ENCODE data around the gene RUNX1. TPM values are rescaled to one million over a fixed set of nuclear protein-coding genes. Genes with fewer than 3 reads are reported as not detected.
"Not testable (repeated sequence)": the region's sequence is repeated elsewhere in the genome, so short reads cannot be mapped to it uniquely, and the experiment has no call there.

The RUNX1 gene
- total RNA-seq, 1 experiment from 2014 or later, result 95.4 TPM

- no TSS peak for BruUV-seq (replicated peaks)
- H3K27me3 Mint-ChIP-seq (ENCODE audit: unreplicated experiment), result no peaks in the 10 kb centered on the region
Measured at GRCh38 chr21:34805157-34805556, 243.9 kb downstream of the RUNX1 start.

DNA sequence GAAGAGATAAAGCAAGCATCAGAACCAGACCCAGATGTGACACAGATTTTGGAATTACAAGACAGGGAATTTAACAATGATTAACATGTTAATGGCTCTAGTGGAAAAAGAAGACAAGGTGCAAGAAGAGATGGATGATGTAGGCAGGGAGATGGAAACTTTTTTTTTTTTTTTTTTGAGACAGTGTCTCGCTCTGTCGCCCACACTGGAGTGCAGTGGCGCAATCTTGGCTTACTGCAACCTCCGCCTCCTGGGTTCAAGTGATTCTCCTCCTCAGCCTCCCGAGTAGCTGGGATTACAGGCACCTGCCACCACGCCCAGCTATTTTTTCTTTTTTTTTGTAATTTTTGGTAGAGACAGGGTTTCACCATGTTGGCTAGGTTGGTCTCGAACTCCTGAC is 244.5 kb downstream of the RUNX1 start:
- H3K4me1 Mint-ChIP-seq (ENCODE audit: low read depth, unreplicated experiment), result peaks cover 81% of the 10 kb centered on the region
- intact Hi-C loops (cut with micrococcal nuclease; ENCODE audit: unreplicated experiment), result loop anchor here (10.0 kb wide), 1 partner anchor 60 kb away; no protein-coding TSS in a partner anchor
- BruUV-seq (replicated peaks); H3K27me3 Mint-ChIP-seq (ENCODE audit: unreplicated experiment); H3K9me3 Mint-ChIP-seq (ENCODE audit: low read depth, unreplicated experiment); CTCF ChIA-PET; H3K4me3 Mint-ChIP-seq (ENCODE audit: low read depth, unreplicated experiment); DNase-seq: not testable (repeated sequence)
- H3K27ac Mint-ChIP-seq (ENCODE audit: unreplicated experiment), result peak overlapping the region; percentile 87
- H3K36me3 Mint-ChIP-seq (ENCODE audit: insufficient read depth, unreplicated experiment), result peaks cover 66% of the 10 kb centered on the region

More at GRCh38 chr21:34805157-34805556, 243.9 kb downstream of the RUNX1 start:
- Mint-ChIP-seq H3K27ac (ENCODE audit: unreplicated experiment) (peak overlapping the region; percentile 87), H3K36me3 (ENCODE audit: insufficient read depth, unreplicated experiment) (peaks cover 66% of the 10 kb centered on the region), H3K4me1 (ENCODE audit: low read depth, unreplicated experiment) (peaks cover 75% of the 10 kb centered on the region), H3K9me3 (ENCODE audit: low read depth, unreplicated experiment) (peaks cover 4% of the 10 kb centered on the region), H3K4me3 (ENCODE audit: low read depth, unreplicated experiment) (no peak overlapping the region)
- TF ChIP-seq, protein P1, sequence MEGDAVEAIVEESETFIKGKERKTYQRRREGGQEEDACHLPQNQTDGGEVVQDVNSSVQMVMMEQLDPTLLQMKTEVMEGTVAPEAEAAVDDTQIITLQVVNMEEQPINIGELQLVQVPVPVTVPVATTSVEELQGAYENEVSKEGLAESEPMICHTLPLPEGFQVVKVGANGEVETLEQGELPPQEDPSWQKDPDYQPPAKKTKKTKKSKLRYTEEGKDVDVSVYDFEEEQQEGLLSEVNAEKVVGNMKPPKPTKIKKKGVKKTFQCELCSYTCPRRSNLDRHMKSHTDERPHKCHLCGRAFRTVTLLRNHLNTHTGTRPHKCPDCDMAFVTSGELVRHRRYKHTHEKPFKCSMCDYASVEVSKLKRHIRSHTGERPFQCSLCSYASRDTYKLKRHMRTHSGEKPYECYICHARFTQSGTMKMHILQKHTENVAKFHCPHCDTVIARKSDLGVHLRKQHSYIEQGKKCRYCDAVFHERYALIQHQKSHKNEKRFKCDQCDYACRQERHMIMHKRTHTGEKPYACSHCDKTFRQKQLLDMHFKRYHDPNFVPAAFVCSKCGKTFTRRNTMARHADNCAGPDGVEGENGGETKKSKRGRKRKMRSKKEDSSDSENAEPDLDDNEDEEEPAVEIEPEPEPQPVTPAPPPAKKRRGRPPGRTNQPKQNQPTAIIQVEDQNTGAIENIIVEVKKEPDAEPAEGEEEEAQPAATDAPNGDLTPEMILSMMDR (IDR thresholded peaks at IDR 0.05; ENCODE audit: unreplicated experiment), result no peak
- DNase-seq, result no peak
- intact Hi-C loops (cut with micrococcal nuclease; ENCODE audit: unreplicated experiment), result loop anchor here (5.0 to 10.0 kb wide), 2 partner anchors 60 to 77 kb away; no protein-coding TSS in a partner anchor
- CTCF ChIA-PET, result no interaction called here

GRCh38 chr21:34803782-34804370 is 245.2 kb downstream of the RUNX1 start:
- Mint-ChIP-seq H3K27ac (ENCODE audit: unreplicated experiment) (peak overlapping the region; percentile 87), H3K4me3 (ENCODE audit: low read depth, unreplicated experiment) (no peak overlapping the region), H3K27me3 (ENCODE audit: unreplicated experiment) (no peaks in the 10 kb centered on the region), H3K4me1 (ENCODE audit: low read depth, unreplicated experiment) (peaks cover 83% of the 10 kb centered on the region), H3K9me3 (ENCODE audit: low read depth, unreplicated experiment) (peaks cover 4% of the 10 kb centered on the region), H3K36me3 (ENCODE audit: insufficient read depth, unreplicated experiment) (peaks cover 68% of the 10 kb centered on the region)
- BruUV-seq (replicated peaks), result no TSS peak
- TF ChIP-seq, protein P1 (IDR thresholded peaks at IDR 0.05; ENCODE audit: unreplicated experiment), result no peak
- CTCF ChIA-PET, result no interaction called here
- intact Hi-C loops (cut with micrococcal nuclease; ENCODE audit: unreplicated experiment), result loop anchor here (10.0 kb wide), 1 partner anchor 59 kb away; no protein-coding TSS in a partner anchor
- DNase-seq, result no peak

GRCh38 chr21:34802180-34802899 is 246.8 kb downstream of the RUNX1 start:
- no TSS peak for BruUV-seq (replicated peaks)
- Mint-ChIP-seq H3K27me3 (ENCODE audit: unreplicated experiment) (no peaks in the 10 kb centered on the region), H3K36me3 (ENCODE audit: insufficient read depth, unreplicated experiment) (peaks cover 63% of the 10 kb centered on the region), H3K27ac (ENCODE audit: unreplicated experiment) (peak overlapping the region; percentile 27), H3K9me3 (ENCODE audit: low read depth, unreplicated experiment) (peaks cover 4% of the 10 kb centered on the region), H3K4me3 (ENCODE audit: low read depth, unreplicated experiment) (no peak overlapping the region), H3K4me1 (ENCODE audit: low read depth, unreplicated experiment) (peaks cover 82% of the 10 kb centered on the region)
- intact Hi-C loops (cut with micrococcal nuclease; ENCODE audit: unreplicated experiment), result loop anchor here (10.0 kb wide), 1 partner anchor 58 kb away; no protein-coding TSS in a partner anchor
- CTCF ChIA-PET, result interaction anchor here (0.6 kb wide), 1 partner anchor 128 kb away, joined by 3 read pairs; no protein-coding TSS in a partner anchor
- TF ChIP-seq, protein P1 (IDR thresholded peaks at IDR 0.05; ENCODE audit: unreplicated experiment), result no peak
- DNase-seq, result no peak
